Measurements from ENCODE around the gene SLFN5.
"Not testable (repeated sequence)": the region's sequence is repeated elsewhere in the genome, so short reads cannot be mapped to it uniquely, and the experiment has no call there.

SLFN5 gene

GRCh38 chr17:35227546-35227945, 15.3 kb upstream of the SLFN5 start:
- in situ Hi-C loops (cut with HindIII; ENCODE audit: low pct_unique_long_range_greater_than_20kb, low sequenced_read_pairs): no loop called here
- no peak for TF ChIP-seq JUND (IDR thresholded peaks at IDR 0.05; ENCODE audit: low read depth)
- no peak for DNase-seq (ENCODE audit: low read depth in 1 of 2, low spot score in 1 of 2)

GRCh38 chr17:35229638-35230037, 13.2 kb upstream of the SLFN5 start:
- TF ChIP-seq JUND (IDR thresholded peaks at IDR 0.05; ENCODE audit: low read depth): no peak
- no peak for DNase-seq (ENCODE audit: low read depth in 1 of 2, low spot score in 1 of 2)
- in situ Hi-C loops (cut with HindIII; ENCODE audit: low pct_unique_long_range_greater_than_20kb, low sequenced_read_pairs): no loop called here

- in situ Hi-C loops (cut with HindIII; ENCODE audit: low pct_unique_long_range_greater_than_20kb, low sequenced_read_pairs); DNase-seq (ENCODE audit: low read depth in 1 of 2, low spot score in 1 of 2): not testable (repeated sequence)
Measured at GRCh38 chr17:35234315-35234714, 8.6 kb upstream of the SLFN5 start.

- no peak for TF ChIP-seq JUND (IDR thresholded peaks at IDR 0.05; ENCODE audit: low read depth)
- no peak for DNase-seq (ENCODE audit: low read depth in 1 of 2, low spot score in 1 of 2)
- in situ Hi-C loops (cut with HindIII; ENCODE audit: low pct_unique_long_range_greater_than_20kb, low sequenced_read_pairs): no loop called here
Measured at GRCh38 chr17:35235289-35235688, 7.6 kb upstream of the SLFN5 start.

GRCh38 chr17:35235917-35236316, 7.0 kb upstream of the SLFN5 start:
- no peak for DNase-seq (ENCODE audit: low read depth in 1 of 2, low spot score in 1 of 2)
- TF ChIP-seq JUND (IDR thresholded peaks at IDR 0.05; ENCODE audit: low read depth): no peak
- in situ Hi-C loops (cut with HindIII; ENCODE audit: low pct_unique_long_range_greater_than_20kb, low sequenced_read_pairs): no loop called here

DNA sequence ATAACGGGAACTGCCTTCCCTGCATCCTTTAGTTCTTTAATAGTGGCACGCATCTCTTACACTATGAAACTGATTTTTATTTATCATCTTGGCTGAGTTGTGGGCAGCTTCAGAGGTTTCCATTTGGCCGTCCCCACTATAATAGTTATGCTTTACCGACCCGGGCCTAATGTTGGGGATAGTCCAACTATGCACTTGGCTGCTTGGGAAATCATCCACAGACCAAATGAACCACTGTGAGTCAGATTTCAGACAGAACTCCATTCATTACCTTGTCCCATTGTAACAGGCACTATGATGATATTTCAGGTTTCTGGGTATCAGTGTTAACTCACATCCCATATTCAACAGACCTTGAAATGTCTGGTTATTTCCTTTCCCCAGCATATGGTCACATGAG, 6.1 kb upstream of the SLFN5 start:
- in situ Hi-C loops (cut with HindIII; ENCODE audit: low pct_unique_long_range_greater_than_20kb, low sequenced_read_pairs): no loop called here

GRCh38 chr17:35238821-35239220, 4.1 kb upstream of the SLFN5 start:
- TF ChIP-seq JUND (IDR thresholded peaks at IDR 0.05; ENCODE audit: low read depth): no peak
- in situ Hi-C loops (cut with HindIII; ENCODE audit: low pct_unique_long_range_greater_than_20kb, low sequenced_read_pairs): no loop called here
- no peak for DNase-seq (ENCODE audit: low read depth in 1 of 2, low spot score in 1 of 2)

More for the DNA sequence above, 6.1 kb upstream of the SLFN5 start:
- no peak for DNase-seq (ENCODE audit: low read depth in 1 of 2, low spot score in 1 of 2)
- no peak for TF ChIP-seq JUND (IDR thresholded peaks at IDR 0.05; ENCODE audit: low read depth)

- TF ChIP-seq JUND (IDR thresholded peaks at IDR 0.05; ENCODE audit: low read depth): no peak
- DNase-seq (ENCODE audit: low read depth in 1 of 2, low spot score in 1 of 2): no peak
- in situ Hi-C loops (cut with HindIII; ENCODE audit: low pct_unique_long_range_greater_than_20kb, low sequenced_read_pairs): no loop called here
Measured at GRCh38 chr17:35239823-35240222, 3.0 kb upstream of the SLFN5 start.

DNA sequence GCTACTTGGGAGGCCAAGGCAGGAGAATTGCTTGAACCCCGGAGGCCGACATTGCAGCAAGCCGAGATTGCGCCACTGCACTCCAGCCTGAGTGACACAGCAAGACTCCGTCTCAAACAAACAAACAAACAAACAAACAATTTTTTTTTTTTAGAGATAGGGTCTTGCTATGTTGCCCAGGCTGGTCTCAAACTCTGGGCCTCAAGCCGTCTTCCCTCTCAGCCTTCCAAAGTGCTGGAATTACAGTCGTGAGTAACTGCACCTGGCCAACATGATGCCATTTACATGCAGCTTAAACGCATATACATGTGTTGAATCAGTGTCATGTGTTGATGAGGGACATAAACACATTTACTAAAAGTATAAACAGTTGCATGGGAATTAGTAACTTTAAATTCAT, 2.0 kb upstream of the SLFN5 start:
- no peak for DNase-seq (ENCODE audit: low read depth in 1 of 2, low spot score in 1 of 2)
- TF ChIP-seq JUND (IDR thresholded peaks at IDR 0.05; ENCODE audit: low read depth): no peak
- in situ Hi-C loops (cut with HindIII; ENCODE audit: low pct_unique_long_range_greater_than_20kb, low sequenced_read_pairs): no loop called here

- in situ Hi-C loops (cut with HindIII; ENCODE audit: low pct_unique_long_range_greater_than_20kb, low sequenced_read_pairs): no loop called here
- TF ChIP-seq JUND (IDR thresholded peaks at IDR 0.05; ENCODE audit: low read depth): no peak
- no peak for DNase-seq (ENCODE audit: low read depth in 1 of 2, low spot score in 1 of 2)
Measured at GRCh38 chr17:35241520-35241919, 1.4 kb upstream of the SLFN5 start.

DNA sequence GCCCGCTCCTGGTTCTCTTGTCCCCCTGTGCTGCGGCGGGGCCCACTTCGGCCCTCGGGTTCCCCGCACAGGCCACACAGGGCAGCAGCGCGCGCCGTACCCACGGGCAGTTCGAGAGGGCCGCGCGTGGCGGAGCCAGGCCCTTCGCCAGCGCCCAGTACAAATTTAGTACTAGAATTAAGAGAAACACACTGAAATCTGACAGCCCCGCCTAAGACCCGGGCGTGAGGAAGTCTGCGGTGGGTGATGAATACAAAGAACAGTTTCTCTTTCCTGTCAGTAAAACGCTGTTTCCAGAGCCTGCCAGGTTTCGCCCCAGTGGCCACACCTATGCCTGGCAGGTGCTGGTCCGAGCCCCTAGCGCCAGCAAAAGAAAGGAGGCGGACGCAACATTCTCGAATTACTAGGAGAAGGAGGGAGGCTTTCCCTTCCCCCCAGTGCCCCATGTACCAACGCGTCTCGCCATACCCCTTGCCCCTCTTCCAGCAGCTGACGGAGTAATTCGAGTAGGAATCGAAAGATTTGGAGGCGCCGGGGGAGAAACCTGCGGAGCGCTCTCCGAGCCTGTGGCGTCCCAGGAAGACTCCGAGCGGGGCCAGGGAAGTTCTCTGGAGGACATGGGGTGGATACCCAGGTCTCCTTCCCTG, 591 bp upstream of the SLFN5 start:
- in situ Hi-C loops (cut with HindIII; ENCODE audit: low pct_unique_long_range_greater_than_20kb, low sequenced_read_pairs): no loop called here
- no peak for TF ChIP-seq JUND (IDR thresholded peaks at IDR 0.05; ENCODE audit: low read depth)
- DNase-seq (ENCODE audit: low read depth in 1 of 2, low spot score in 1 of 2): peak; percentile 93 to 94

DNA sequence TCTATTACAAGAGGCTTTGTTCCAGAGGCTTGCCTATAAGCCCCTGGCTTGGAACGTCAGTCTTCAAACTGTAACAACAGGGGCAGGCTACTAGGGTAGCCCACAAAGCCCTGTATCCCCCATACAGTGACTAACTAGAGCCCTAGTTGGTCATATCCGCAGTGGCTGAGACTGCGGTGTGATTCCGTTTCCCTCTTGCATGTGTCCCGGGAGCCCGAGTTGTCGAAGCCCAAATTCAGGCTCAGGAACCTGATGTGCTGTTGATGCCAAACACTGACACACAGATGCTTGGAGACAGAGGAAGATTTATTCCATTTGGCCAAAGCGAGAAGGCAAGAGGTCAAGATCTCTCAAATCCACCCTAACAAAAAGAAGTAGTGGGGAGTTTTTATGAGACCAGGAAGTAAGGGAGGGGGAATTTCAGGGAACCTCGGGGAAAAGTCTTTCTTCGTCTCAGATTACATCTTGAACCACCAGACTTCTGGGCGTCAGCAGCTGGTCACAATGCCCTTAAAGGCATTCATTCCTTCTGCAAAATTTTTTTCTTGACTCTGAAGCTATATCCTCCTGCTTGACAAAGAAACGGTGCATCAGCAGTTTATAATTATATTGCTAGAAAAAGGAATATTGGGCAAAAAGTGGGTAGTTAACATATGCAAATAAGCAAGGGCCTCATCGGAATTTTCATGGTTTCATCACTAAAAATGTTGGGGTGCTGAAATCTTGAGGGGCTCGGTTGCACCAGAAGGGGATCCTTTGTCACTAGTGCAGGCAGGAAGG, 879 bp downstream of the SLFN5 start:
- peak in 1 of 2 experiments; percentile 58 for DNase-seq (ENCODE audit: low read depth in 1 of 2, low spot score in 1 of 2)
- no peak for TF ChIP-seq JUND (IDR thresholded peaks at IDR 0.05; ENCODE audit: low read depth)
- in situ Hi-C loops (cut with HindIII; ENCODE audit: low pct_unique_long_range_greater_than_20kb, low sequenced_read_pairs): no loop called here

GRCh38 chr17:35244341-35245195, 1.7 kb downstream of the SLFN5 start:
- DNase-seq (ENCODE audit: low read depth in 1 of 2, low spot score in 1 of 2): peak in 1 of 2 experiments; percentile 28
- in situ Hi-C loops (cut with HindIII; ENCODE audit: low pct_unique_long_range_greater_than_20kb, low sequenced_read_pairs): no loop called here
- TF ChIP-seq JUND (IDR thresholded peaks at IDR 0.05; ENCODE audit: low read depth): no peak
